ENCODE data around the gene RAB6A.

DNA sequence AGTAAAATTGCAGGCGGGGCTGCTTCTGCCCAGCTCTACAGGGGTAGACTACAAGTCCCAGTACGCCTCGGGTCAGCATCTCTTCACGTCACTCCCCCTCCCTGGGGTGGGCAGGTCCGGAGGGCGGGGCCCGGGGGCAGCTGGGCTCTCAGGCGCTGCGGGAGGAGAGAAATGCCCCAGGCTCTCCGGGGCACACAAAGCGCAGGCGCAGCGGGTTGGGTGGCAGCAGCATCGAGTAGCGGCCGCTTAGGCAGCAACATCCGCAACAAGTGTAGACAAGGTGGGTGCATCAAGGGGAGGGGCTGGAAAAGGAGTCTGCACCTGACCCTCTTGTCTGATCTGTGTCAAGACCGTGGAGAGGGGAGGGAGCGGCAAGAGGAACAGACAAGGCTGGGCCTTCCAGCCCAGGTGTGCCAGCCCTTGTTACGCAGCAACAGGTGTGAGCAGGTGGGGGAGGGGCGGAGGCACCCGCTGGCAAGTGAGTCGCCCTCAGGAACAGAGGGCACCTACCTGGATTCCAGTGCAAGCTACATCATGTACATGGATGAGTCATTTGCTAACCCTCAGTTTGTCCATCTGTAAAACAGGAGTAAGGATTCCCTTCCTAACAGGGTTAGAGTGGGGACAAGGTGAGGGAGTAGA, 113.3 kb downstream of the RAB6A start:
- TF ChIP-seq CTCF (conservative IDR thresholded peaks at IDR 0.05; ENCODE audit: low read depth, low read length) (no peak), EZH2 (IDR thresholded peaks at IDR 0.05; ENCODE audit: borderline replicate concordance, low read depth, low read length, poor library complexity, severe bottlenecking) (no peak)

Measured in A673 (cell line).